ENCODE data around the gene CHMP4B.

DNA sequence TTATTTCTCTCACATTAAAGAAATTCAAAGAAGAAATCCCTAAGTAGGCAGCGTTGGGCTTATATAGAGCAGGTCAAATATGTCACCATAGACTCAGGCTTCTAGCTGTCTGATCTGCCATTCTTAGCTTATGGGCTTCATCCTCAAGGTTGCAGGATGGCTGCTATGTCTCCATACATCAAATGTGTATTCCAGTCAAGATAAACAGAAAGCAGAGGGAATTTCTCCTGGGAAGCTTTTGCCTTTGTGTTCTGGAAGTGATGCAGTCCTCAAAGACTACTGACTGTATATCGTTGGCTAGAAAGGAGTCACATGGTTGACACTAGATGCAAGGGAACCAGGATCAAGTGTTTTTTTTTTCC, 43.4 kb upstream of the CHMP4B start:
- TF ChIP-seq EZH2 (IDR thresholded peaks at IDR 0.05; ENCODE audit: insufficient read depth, poor library complexity, severe bottlenecking): no peak
- TF ChIP-seq EZH2phosphoT487 (IDR thresholded peaks at IDR 0.05; ENCODE audit: insufficient read depth, low read depth): no peak
